Activated CD8-positive, alpha-beta memory T cell treated with anti-CD3 and anti-CD28 coated beads, Interleukin-2, amount 10 ng/mL, durations not matched to agents 7 days and 5 days (primary cell): ENCODE data around the gene RYK. TPM values are rescaled to one million over a fixed set of nuclear protein-coding genes. Genes with fewer than 3 reads are reported as not detected.
"Not testable (repeated sequence)": the region's sequence is repeated elsewhere in the genome, so short reads cannot be mapped to it uniquely, and the experiment has no call there.

ENCODE experiments used
- ATAC-seq: fragments of 150-1000 bp; cut with Tn5 transposase; one replicate; pipeline ENCODE4 v1.10.0; 2021; ENCODE audit warnings: moderate library complexity
- CTCF ChIA-PET: fragments of 350-600 bp; sonication (Branson Sonifier 250); formaldehyde crosslinking; loops from one replicate; lab custom pipeline; 2021; ENCODE audit warnings: antibody characterized with exemption; lab: Charles Lee
- DNase-seq: peaks from one replicate; pipeline ENCODE4 v3.0.0-alpha.2; 2020
- H3K27ac Mint-ChIP-seq: one replicate; pipeline ENCODE4 v1.8.0; 2021; ENCODE audit warnings: mild to moderate bottlenecking, mixed read lengths
- H3K27me3 Mint-ChIP-seq: one replicate; pipeline ENCODE4 v1.8.0; 2021; ENCODE audit warnings: mixed read lengths
- H3K36me3 Mint-ChIP-seq: one replicate; pipeline ENCODE4 v1.8.0; 2021; ENCODE audit warnings: mild to moderate bottlenecking, mixed read lengths
- H3K4me1 Mint-ChIP-seq: one replicate; pipeline ENCODE4 v1.8.0; 2021; ENCODE audit warnings: mixed read lengths
- H3K4me3 Mint-ChIP-seq: one replicate; pipeline ENCODE4 v1.8.0; 2021; ENCODE audit warnings: mild to moderate bottlenecking, moderate library complexity, mixed read lengths
- H3K9me3 Mint-ChIP-seq: one replicate; pipeline ENCODE4 v1.8.0; 2022; ENCODE audit warnings: low read depth, mixed read lengths
- total RNA-seq, 2 experiments: library from RNA; stranded (reverse); gene quantifications; one replicate each; pipeline ENCODE4 v1.2.3, GENCODE V29; 2021

RYK gene
- total RNA-seq, 2 experiments from 2014 or later: 7.7 to 8.6 TPM

GRCh38 chr3:134279466-134279865, 28.8 kb upstream of the RYK start:
- H3K4me1 Mint-ChIP-seq: no peaks in the 10 kb centered on the region
- H3K27ac Mint-ChIP-seq: no peak overlapping the region
- peaks cover 63% of the 10 kb centered on the region for H3K27me3 Mint-ChIP-seq
- ATAC-seq: no peak
- H3K36me3 Mint-ChIP-seq: no peaks in the 10 kb centered on the region
- DNase-seq: no peak
- H3K4me3 Mint-ChIP-seq: no peak overlapping the region
- H3K9me3 Mint-ChIP-seq: no peaks in the 10 kb centered on the region
- CTCF ChIA-PET: no interaction called here

GRCh38 chr3:134277066-134277660, 26.5 kb upstream of the RYK start:
- Mint-ChIP-seq H3K4me1 (no peaks in the 10 kb centered on the region), H3K4me3 (no peak overlapping the region), H3K9me3 (no peaks in the 10 kb centered on the region), H3K27ac (no peak overlapping the region), H3K36me3 (peaks cover 1% of the 10 kb centered on the region), H3K27me3 (peaks cover 74% of the 10 kb centered on the region)
- ATAC-seq (no peak), DNase-seq (no peak)
- CTCF ChIA-PET: no interaction called here

GRCh38 chr3:134276086-134276485, 25.4 kb upstream of the RYK start:
- CTCF ChIA-PET: interaction anchor here (1.0 kb wide), 1 partner anchor 197 kb away, joined by 3 read pairs; no protein-coding TSS in a partner anchor
- H3K9me3 Mint-ChIP-seq: no peaks in the 10 kb centered on the region
- no peaks in the 10 kb centered on the region for H3K4me1 Mint-ChIP-seq
- H3K27me3 Mint-ChIP-seq: peaks cover 76% of the 10 kb centered on the region
- ATAC-seq (no peak), DNase-seq (no peak)
- peaks cover 1% of the 10 kb centered on the region for H3K36me3 Mint-ChIP-seq
- H3K27ac Mint-ChIP-seq: no peak overlapping the region
- no peak overlapping the region for H3K4me3 Mint-ChIP-seq

- CTCF ChIA-PET, H3K4me1 Mint-ChIP-seq, H3K27ac Mint-ChIP-seq: not testable (repeated sequence)
These were observed 24.5 kb upstream of the RYK start for GRCh38 chr3:134275110-134275509.

GRCh38 chr3:134274571-134274970, 23.9 kb upstream of the RYK start:
- H3K27me3 Mint-ChIP-seq: peaks cover 69% of the 10 kb centered on the region
- ATAC-seq (no peak), DNase-seq (no peak)
- CTCF ChIA-PET: no interaction called here
- no peak overlapping the region for H3K4me3 Mint-ChIP-seq
- H3K27ac Mint-ChIP-seq: no peak overlapping the region
- no peaks in the 10 kb centered on the region for H3K4me1 Mint-ChIP-seq
- peaks cover 1% of the 10 kb centered on the region for H3K36me3 Mint-ChIP-seq
- H3K9me3 Mint-ChIP-seq: no peaks in the 10 kb centered on the region

More at GRCh38 chr3:134275110-134275509, 24.5 kb upstream of the RYK start:
- H3K36me3 Mint-ChIP-seq, ATAC-seq, H3K9me3 Mint-ChIP-seq, H3K4me3 Mint-ChIP-seq, DNase-seq: not testable (repeated sequence)
- peaks cover 74% of the 10 kb centered on the region for H3K27me3 Mint-ChIP-seq

- Mint-ChIP-seq H3K4me1 (no peaks in the 10 kb centered on the region), H3K27me3 (peaks cover 67% of the 10 kb centered on the region), H3K9me3 (no peaks in the 10 kb centered on the region), H3K4me3 (no peak overlapping the region), H3K36me3 (no peaks in the 10 kb centered on the region), H3K27ac (no peak overlapping the region)
- ATAC-seq (no peak), DNase-seq (no peak)
- CTCF ChIA-PET: interaction anchor here (1.3 kb wide), 1 partner anchor 55 kb away, joined by 4 read pairs; no protein-coding TSS in a partner anchor
These were observed 17.3 kb upstream of the RYK start for GRCh38 chr3:134267996-134268395.

GRCh38 chr3:134260987-134261386, 10.3 kb upstream of the RYK start:
- ATAC-seq (no peak), DNase-seq (no peak)
- CTCF ChIA-PET: interaction anchor here (1.2 kb wide), 1 partner anchor 48 kb away, joined by 3 read pairs; no protein-coding TSS in a partner anchor
- H3K9me3 Mint-ChIP-seq: no peaks in the 10 kb centered on the region
- H3K4me1 Mint-ChIP-seq: peaks cover 2% of the 10 kb centered on the region
- no peak overlapping the region for H3K4me3 Mint-ChIP-seq
- no peaks in the 10 kb centered on the region for H3K36me3 Mint-ChIP-seq
- no peak overlapping the region for H3K27ac Mint-ChIP-seq
- peaks cover 60% of the 10 kb centered on the region for H3K27me3 Mint-ChIP-seq

GRCh38 chr3:134258761-134259347, 8.2 kb upstream of the RYK start:
- CTCF ChIA-PET: interaction anchor here (1.2 kb wide), 2 partner anchors 46 to 49 kb away, joined by 3 to 4 read pairs; no protein-coding TSS in a partner anchor
- H3K9me3 Mint-ChIP-seq: no peaks in the 10 kb centered on the region
- no peak for ATAC-seq

GRCh38 chr3:134255404-134255803, 4.7 kb upstream of the RYK start:
- DNase-seq (no peak), ATAC-seq (no peak)
- Mint-ChIP-seq H3K36me3 (no peaks in the 10 kb centered on the region), H3K4me1 (peaks cover 17% of the 10 kb centered on the region), H3K27me3 (peaks cover 53% of the 10 kb centered on the region), H3K4me3 (no peak overlapping the region), H3K9me3 (no peaks in the 10 kb centered on the region), H3K27ac (no peak overlapping the region)
- CTCF ChIA-PET: no interaction called here

More at GRCh38 chr3:134258761-134259347, 8.2 kb upstream of the RYK start:
- H3K27ac Mint-ChIP-seq: no peak overlapping the region
- DNase-seq: no peak
- H3K27me3 Mint-ChIP-seq: peaks cover 59% of the 10 kb centered on the region
- no peaks in the 10 kb centered on the region for H3K36me3 Mint-ChIP-seq
- peaks cover 3% of the 10 kb centered on the region for H3K4me1 Mint-ChIP-seq
- H3K4me3 Mint-ChIP-seq: no peak overlapping the region

GRCh38 chr3:134253475-134254226, 3.0 kb upstream of the RYK start:
- Mint-ChIP-seq H3K27ac (no peak overlapping the region), H3K4me3 (no peak overlapping the region), H3K36me3 (peaks cover 2% of the 10 kb centered on the region), H3K4me1 (peaks cover 30% of the 10 kb centered on the region), H3K9me3 (no peaks in the 10 kb centered on the region), H3K27me3 (peaks cover 42% of the 10 kb centered on the region)
- CTCF ChIA-PET: no interaction called here
- ATAC-seq (no peak), DNase-seq (no peak)

GRCh38 chr3:134252766-134253165, 2.1 kb upstream of the RYK start:
- Mint-ChIP-seq H3K36me3 (peaks cover 3% of the 10 kb centered on the region), H3K27me3 (peaks cover 38% of the 10 kb centered on the region), H3K4me3 (no peak overlapping the region), H3K4me1 (peaks cover 31% of the 10 kb centered on the region), H3K9me3 (no peaks in the 10 kb centered on the region), H3K27ac (no peak overlapping the region)
- ATAC-seq (no peak), DNase-seq (no peak)
- CTCF ChIA-PET: no interaction called here

GRCh38 chr3:134251731-134252391, 1.2 kb upstream of the RYK start:
- Mint-ChIP-seq H3K4me1 (peaks cover 31% of the 10 kb centered on the region), H3K4me3 (peak overlapping the region; percentile 66), H3K27me3 (peaks cover 38% of the 10 kb centered on the region), H3K27ac (no peak overlapping the region), H3K36me3 (peaks cover 3% of the 10 kb centered on the region), H3K9me3 (no peaks in the 10 kb centered on the region)
- CTCF ChIA-PET: interaction anchor here (0.6 kb wide), 1 partner anchor 29 kb away, joined by 3 read pairs; no protein-coding TSS in a partner anchor
- no peak for ATAC-seq
- no peak for DNase-seq
